C4-2B (cell line): ENCODE measurements around the gene ALKBH8.
A peak's percentile ranks its signal among the peaks of the same experiment; 100 is the strongest.

ENCODE experiments used
- H3K27ac ChIP-seq: fragments of 450-650 bp; 2 replicates; pipeline ENCODE4 v1.5.1; 2017
- CTCF ChIP-seq: fragments of 450-650 bp; conservative IDR thresholded peaks from 2 replicates; pipeline ENCODE4 v1.5.1; 2017; ENCODE audit warnings: mild to moderate bottlenecking
- ZFX ChIP-seq: fragments of 450-650 bp; IDR thresholded peaks from 2 replicates; pipeline ENCODE4 v1.6.1; 2017

The ALKBH8 gene

GRCh38 chr11:107573438-107573837 lies 7.9 kb upstream of the ALKBH8 start:
- no peak for TF ChIP-seq ZFX
- TF ChIP-seq CTCF, result no peak
- no peak overlapping the region for H3K27ac ChIP-seq

GRCh38 chr11:107570015-107570414 lies 4.5 kb upstream of the ALKBH8 start:
- no peak overlapping the region for H3K27ac ChIP-seq
- TF ChIP-seq ZFX (no peak), CTCF (no peak)

GRCh38 chr11:107567739-107568335 lies 2.3 kb upstream of the ALKBH8 start:
- no peak for TF ChIP-seq ZFX
- TF ChIP-seq CTCF, result no peak
- H3K27ac ChIP-seq, result no peak overlapping the region

- no peak for TF ChIP-seq ZFX
- TF ChIP-seq CTCF, result no peak
- H3K27ac ChIP-seq, result no peak overlapping the region
Observed at GRCh38 chr11:107566569-107566968, 1.0 kb upstream of the ALKBH8 start.

GRCh38 chr11:107565955-107566501 lies 493 bp upstream of the ALKBH8 start:
- peak overlapping the region; percentile 75 for H3K27ac ChIP-seq

- TF ChIP-seq ZFX (no peak), CTCF (no peak)
- peak overlapping the region; percentile 75 for H3K27ac ChIP-seq
Observed at GRCh38 chr11:107564877-107565218, 687 bp downstream of the ALKBH8 start.

GRCh38 chr11:107563702-107564101 lies 1.8 kb downstream of the ALKBH8 start:
- peak; percentile 83 for TF ChIP-seq CTCF
- no peak for TF ChIP-seq ZFX
- H3K27ac ChIP-seq, result no peak overlapping the region

GRCh38 chr11:107562647-107563208 lies 2.8 kb downstream of the ALKBH8 start:
- TF ChIP-seq ZFX (no peak), CTCF (no peak)
- H3K27ac ChIP-seq, result no peak overlapping the region
